Frontal cortex (tissue), 4 donors: ENCODE measurements around the gene IFNL2. TPM values are rescaled to one million over a fixed set of nuclear protein-coding genes. Genes with fewer than 3 reads are reported as not detected.
"Not testable (repeated sequence)": the region's sequence is repeated elsewhere in the genome, so short reads cannot be mapped to it uniquely, and the experiment has no call there.

Experiments
- DNase-seq, 2 donors: peaks; one replicate each; pipeline ENCODE4 v3.0.0; 2012; ENCODE audit warnings: low spot score in 2 of 2
- FAIRE-seq: peaks from 2 replicates; lab custom pipeline; 2012; peaks lifted over from hg19 to GRCh38; lab: Jason Lieb, UNC
- total RNA-seq: library from RNA; depleted of rRNA; stranded (reverse); fragments of >200 nt; gene quantifications from one replicate; pipeline ENCODE4 v1.2.3, GENCODE V29; 2014
- donor health status: control.
- donor health status: control.
- donor health status: control.

Gene IFNL2
- total RNA-seq, 1 donor from 2014 or later = not detected

- no peak for DNase-seq
- no peak for FAIRE-seq
Observed at GRCh38 chr19:39251846-39252245, 16.4 kb upstream of the IFNL2 start.

GRCh38 chr19:39252458-39252857 lies 15.7 kb upstream of the IFNL2 start:
- DNase-seq = no peak
- no peak for FAIRE-seq

DNA sequence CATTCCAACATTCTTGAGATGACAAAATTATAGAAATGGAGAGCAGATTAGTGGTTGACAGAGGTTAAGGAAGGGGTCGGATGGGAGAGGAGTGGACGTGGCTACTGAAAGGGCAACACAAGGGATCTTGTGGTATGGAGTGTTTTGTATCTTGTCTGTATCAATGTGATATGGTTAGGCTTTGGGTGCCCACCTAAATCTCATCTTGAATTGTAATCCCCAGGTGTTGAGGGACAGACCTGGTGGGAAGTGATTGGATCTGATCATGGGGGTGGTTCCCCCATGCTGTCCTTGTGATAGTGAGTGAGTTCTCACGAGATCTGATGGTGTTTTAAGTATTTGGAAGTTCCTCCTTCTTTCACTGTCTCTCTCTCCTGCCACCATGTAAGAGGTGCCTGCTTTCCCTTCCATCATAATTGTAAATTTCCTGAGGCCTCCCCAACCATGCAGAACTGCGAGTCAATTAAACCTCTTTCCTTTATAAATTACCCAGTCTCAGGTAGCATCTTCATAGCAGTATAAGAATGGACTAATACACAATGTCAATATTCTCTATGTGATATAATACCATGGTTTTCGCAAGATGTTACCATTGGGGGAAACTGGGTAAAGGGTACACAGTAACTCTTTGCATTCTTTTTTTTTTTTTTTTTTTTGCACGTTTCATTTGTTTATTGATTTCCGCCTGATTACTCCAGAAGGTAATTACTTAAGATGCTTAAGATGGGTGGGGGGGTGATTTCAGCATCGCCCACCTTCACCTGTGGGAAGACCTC lies 14.6 kb upstream of the IFNL2 start:
- no peak for FAIRE-seq
- no peak for DNase-seq

GRCh38 chr19:39254531-39255345 lies 13.5 kb upstream of the IFNL2 start:
- DNase-seq (no peak), FAIRE-seq (no peak)

DNA sequence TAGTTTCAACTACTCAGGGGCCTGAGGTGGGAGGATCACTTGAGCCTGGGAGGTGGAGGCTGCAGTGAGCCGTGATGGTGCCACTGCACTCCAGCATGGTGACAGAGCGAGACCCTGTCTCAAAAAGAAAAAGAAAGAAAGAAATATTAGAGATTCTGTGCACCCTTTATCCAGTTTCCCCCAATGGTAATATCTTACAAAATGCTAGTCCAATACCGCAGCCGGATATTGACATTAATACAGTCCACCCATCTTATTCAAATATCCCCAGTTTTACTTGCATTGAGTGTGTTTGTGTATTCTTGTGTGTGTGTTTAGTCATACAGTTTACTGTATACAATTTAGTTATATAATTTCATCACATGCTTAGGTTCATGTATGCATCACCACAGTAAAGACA lies 11.0 kb upstream of the IFNL2 start:
- FAIRE-seq = no peak
- no peak for DNase-seq

GRCh38 chr19:39261704-39262103 lies 6.5 kb upstream of the IFNL2 start:
- FAIRE-seq (no peak), DNase-seq (no peak)

DNA sequence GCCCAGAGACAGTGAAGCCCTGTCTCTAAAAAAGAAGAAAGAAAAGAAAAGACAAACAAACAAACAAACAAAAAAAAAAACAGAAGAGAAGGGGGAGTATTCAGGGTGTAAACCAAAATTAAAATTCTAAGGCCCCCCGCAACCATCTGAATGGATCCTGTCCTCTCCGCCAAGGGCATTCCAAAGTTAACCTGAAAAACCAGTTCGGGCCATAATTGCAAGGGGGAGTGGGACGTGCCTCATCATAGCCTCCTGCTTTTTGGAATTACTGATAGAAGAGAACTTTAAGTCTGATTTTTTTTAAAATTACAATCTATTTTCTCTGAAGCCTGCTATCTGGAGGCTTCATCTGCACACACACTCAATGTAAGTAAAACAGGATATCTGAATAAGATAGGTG lies 5.7 kb upstream of the IFNL2 start:
- no peak for FAIRE-seq
- DNase-seq = no peak

- DNase-seq (no peak), FAIRE-seq (no peak)
Observed at GRCh38 chr19:39263912-39264305, 4.3 kb upstream of the IFNL2 start.

- FAIRE-seq = no peak
- peak in 1 of 2 donors; percentile 56 for DNase-seq
Observed at GRCh38 chr19:39264306-39265290, 3.6 kb upstream of the IFNL2 start.

DNA sequence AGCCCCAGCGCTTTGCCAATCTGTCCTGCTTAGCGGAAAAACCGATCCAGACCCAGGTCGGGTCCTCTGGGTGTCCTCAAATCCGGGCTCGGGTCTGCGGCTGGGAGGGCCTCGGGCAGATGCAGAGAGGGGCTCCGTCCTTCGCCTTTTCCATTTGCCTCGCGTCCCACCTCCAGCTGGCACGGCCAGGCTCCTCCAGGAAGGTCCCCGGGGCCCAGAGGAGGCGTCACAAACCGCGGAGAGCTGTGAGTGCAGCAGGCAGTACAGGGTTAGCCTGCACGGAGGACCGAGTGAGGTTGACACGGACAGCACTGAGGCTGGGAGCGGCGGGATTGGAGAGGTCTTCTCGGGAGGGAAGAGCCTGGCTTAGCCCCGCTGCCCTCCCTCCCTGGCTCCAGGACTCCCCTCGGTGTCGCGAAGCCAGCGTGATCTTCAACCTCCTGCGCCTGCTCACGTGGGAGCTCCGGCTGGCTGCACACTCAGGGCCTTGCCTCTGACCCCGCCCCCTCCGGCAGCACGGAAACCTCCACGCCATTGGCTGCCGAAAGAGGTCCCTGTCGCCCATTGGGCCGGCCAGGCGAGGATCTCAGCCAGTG lies 2.8 kb upstream of the IFNL2 start:
- no peak for FAIRE-seq
- no peak for DNase-seq

- DNase-seq, FAIRE-seq: not testable (repeated sequence)
Observed at GRCh38 chr19:39268531-39269223, 481 bp downstream of the IFNL2 start.

DNA sequence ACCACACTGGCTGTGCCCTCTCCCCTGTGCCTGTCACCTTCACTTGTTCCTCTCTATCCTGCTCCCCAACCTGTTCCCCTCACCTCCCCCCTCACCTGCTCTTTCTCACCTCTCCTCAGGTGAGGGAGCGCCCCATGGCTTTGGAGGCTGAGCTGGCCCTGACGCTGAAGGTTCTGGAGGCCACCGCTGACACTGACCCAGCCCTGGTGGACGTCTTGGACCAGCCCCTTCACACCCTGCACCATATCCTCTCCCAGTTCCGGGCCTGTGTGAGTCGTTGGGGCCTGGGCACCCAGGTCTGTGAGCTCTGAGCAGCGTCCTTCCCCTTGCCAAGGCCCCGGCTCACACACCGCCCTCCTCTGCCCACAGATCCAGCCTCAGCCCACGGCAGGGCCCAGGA lies 1.2 kb downstream of the IFNL2 start:
- FAIRE-seq, DNase-seq: not testable (repeated sequence)

DNA sequence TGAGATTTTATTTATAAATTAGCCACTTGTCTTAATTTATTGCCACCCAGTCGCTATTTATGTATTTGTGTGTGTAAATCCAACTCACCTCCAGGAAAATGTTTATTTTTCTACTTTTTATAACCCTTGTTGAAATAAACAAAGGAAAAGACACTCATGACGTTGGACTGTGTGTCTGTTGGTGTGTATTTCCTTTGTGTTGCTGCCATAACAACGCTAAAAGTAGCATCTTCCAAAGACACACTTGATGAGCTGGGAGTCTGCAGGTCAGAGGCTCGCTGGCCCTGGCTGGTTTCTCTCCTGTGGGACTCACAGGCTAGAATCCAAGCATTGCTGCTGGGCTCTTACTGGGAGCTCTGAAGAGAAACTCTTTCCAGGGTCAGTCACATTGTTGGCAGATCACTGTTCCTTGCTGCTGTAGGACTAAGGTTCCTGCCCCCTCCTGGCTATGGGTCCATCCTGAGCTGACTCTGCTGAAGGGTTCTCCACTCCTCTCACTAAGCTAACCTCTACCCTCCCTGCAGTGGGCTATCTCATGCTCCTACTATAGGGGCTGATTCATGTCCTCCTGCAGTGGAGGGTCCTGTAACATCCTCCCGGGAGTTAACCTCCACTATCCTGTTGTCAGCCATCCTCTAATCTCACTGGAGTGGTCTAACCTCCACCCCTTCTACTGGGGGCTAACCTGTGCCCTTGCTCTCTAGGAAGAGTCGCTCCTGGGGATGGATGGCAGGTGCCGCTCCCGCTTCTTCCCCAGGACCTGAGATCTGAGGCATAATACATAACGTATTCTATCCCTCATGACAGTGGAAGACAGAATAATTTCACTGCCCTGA lies 2.1 kb downstream of the IFNL2 start:
- no peak for DNase-seq
- FAIRE-seq = no peak

- not testable (repeated sequence) for DNase-seq, FAIRE-seq
Observed at GRCh38 chr19:39273859-39274258, 5.7 kb downstream of the IFNL2 start.

GRCh38 chr19:39275578-39275977 lies 7.4 kb downstream of the IFNL2 start:
- no peak for DNase-seq

DNA sequence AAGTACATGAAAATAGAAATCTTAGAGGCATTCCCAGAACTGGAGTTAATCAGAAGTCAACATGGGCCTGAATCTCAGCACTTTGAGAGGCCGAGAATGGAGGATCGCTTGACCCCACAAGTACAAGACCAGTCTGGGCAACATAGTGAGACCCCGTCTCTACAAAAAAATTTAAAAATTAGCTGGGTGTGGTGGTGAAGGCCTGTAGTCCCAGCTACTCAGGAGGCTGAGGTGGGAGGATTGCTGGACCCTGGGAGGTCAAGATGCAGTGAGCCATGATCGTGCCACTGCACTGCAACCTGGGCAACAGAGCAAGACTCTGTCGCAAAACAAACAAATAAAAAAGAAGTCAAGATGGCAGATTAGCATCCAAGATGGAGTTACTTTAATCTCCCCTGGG lies 8.5 kb downstream of the IFNL2 start:
- FAIRE-seq (no peak), DNase-seq (no peak)

More at GRCh38 chr19:39275578-39275977, 7.4 kb downstream of the IFNL2 start:
- FAIRE-seq = no peak

- FAIRE-seq = no peak
- DNase-seq = no peak
Observed at GRCh38 chr19:39277598-39277997, 9.4 kb downstream of the IFNL2 start.

DNA sequence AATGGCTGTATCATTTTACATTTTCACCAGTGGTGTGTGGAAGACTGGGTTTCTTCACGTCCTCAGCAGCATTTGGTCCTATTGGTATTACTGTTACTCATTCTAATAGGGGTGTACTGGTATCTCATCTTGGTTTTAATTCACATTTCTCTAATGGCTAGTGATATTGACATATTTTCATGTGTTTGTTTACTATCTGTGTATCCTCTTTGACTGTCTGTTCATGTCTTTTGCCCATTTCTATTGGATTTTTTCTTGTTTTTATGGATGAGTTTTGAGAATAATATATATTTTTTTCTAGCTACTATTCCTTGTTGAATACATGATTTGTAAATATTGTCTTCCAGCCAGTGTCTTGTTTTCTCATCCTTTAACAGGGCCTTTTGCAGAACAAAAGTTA lies 13.8 kb downstream of the IFNL2 start:
- DNase-seq = no peak
- FAIRE-seq = no peak
